ENCODE results near the gene ZSCAN5A. TPM values are rescaled to one million over a fixed set of nuclear protein-coding genes. Genes with fewer than 3 reads are reported as not detected.
A peak's percentile ranks its signal among the peaks of the same experiment; 100 is the strongest.

The ZSCAN5A gene
- total and polyA plus RNA-seq, 9 of the 15 experiments (the other 6 are each of a cell fraction or from before 2014, with no cell fraction given) = 5.8 to 15.3 (median 11.8) TPM

- no peak for TF ChIP-seq E2F1 (CRISPR knock-in tag; IDR thresholded peaks at IDR 0.05)
- no peak for TF ChIP-seq GMEB1 (CRISPR knock-in tag; IDR thresholded peaks at IDR 0.05)
- TF ChIP-seq ZNF740 (CRISPR knock-in tag; IDR thresholded peaks at IDR 0.05) = no peak
- TF ChIP-seq ZNF740 (tag; IDR thresholded peaks at IDR 0.05) = peak in 1 of 2 experiments; percentile 63; a peak in 1 of 4 replicates
- TF ChIP-seq ZNF408 (CRISPR knock-in tag; IDR thresholded peaks at IDR 0.05; ENCODE audit: low read depth) = no peak
- TF ChIP-seq KLF16 (IDR thresholded peaks at IDR 0.05) = peak; percentile 86
- TF ChIP-seq BRD4 (IDR thresholded peaks at IDR 0.05) = no peak
- peak; percentile 27; the same call in 1 of the 2 replicates for TF ChIP-seq DPF2 (IDR thresholded peaks at IDR 0.05)
- TF ChIP-seq CHD7 (IDR thresholded peaks at IDR 0.05; ENCODE audit: low read depth, low read length) = no peak
- no peak for TF ChIP-seq E2F4 (CRISPR knock-in tag; IDR thresholded peaks at IDR 0.05; ENCODE audit: low read depth)
- peak; percentile 45; the same call in 1 of the 2 replicates for TF ChIP-seq NFIC (IDR thresholded peaks at IDR 0.05)
Observed at GRCh38 chr19:56347163-56347778, 32.6 kb upstream of the ZSCAN5A start (continued).

All from K562 (cell line).